B cell (primary cell): Measurements from ENCODE around the gene WDR1.

ENCODE experiments used
- EZH2 ChIP-seq: IDR thresholded peaks from 2 replicates; pipeline ENCODE4 v1.6.1; 2012; ENCODE audit warnings: borderline replicate concordance, low read depth, mild to moderate bottlenecking, moderate library complexity, low read length; ENCODE audit not compliant: insufficient read depth, poor library complexity, severe bottlenecking
- TF ChIP-seq, protein P1 (sequence below): fragments of 200-600 bp; IDR thresholded peaks from one replicate; pipeline ENCODE4 v1.8.0; 2022; ENCODE audit warnings: antibody characterized with exemption, mild to moderate bottlenecking

DNA sequence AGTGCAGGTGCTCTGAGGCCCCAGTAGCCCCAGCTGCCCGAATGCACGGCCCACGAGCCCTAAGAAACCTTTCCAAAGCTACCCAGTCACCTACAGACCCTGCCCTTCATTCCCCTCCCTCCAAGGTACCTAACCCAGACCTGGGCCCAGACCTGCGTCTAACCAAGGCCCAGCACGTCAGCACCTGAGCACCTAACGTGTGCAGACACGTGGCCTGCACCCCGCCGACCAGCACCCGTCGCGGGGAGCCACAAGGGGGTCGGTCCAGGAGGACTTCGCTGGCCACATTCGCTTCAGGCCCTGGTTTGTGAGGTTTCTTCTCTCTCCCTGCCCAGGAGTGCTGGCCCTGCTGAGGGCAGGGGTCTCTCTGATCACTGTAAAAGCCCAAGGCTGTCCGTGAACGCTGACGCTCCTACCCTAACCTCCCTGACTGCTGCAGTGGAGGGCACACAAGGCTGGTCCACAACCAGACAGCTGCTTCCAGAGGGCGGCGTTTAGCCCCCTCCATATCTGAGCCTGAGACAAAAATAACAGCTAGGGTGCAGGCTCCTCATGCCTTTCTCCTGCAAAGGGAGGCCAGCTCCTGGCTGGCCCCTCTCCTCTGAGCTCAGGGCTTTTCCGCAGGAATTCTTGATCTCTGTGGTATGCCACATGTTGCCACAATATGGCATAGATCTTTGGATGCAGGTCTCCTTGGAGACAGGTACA is 31.8 kb downstream of the WDR1 start:
- TF ChIP-seq, protein P1, sequence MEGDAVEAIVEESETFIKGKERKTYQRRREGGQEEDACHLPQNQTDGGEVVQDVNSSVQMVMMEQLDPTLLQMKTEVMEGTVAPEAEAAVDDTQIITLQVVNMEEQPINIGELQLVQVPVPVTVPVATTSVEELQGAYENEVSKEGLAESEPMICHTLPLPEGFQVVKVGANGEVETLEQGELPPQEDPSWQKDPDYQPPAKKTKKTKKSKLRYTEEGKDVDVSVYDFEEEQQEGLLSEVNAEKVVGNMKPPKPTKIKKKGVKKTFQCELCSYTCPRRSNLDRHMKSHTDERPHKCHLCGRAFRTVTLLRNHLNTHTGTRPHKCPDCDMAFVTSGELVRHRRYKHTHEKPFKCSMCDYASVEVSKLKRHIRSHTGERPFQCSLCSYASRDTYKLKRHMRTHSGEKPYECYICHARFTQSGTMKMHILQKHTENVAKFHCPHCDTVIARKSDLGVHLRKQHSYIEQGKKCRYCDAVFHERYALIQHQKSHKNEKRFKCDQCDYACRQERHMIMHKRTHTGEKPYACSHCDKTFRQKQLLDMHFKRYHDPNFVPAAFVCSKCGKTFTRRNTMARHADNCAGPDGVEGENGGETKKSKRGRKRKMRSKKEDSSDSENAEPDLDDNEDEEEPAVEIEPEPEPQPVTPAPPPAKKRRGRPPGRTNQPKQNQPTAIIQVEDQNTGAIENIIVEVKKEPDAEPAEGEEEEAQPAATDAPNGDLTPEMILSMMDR: no peak
- TF ChIP-seq EZH2: no peak
